ENCODE results near the gene ASTN2.

Gene ASTN2

GRCh38 chr9:116661037-116661954 lies 753.6 kb downstream of the ASTN2 start:
- no peak for DNase-seq (ENCODE audit: low read depth)

GRCh38 chr9:116658265-116658664 lies 756.6 kb downstream of the ASTN2 start:
- no peak for DNase-seq (ENCODE audit: low read depth)

DNA sequence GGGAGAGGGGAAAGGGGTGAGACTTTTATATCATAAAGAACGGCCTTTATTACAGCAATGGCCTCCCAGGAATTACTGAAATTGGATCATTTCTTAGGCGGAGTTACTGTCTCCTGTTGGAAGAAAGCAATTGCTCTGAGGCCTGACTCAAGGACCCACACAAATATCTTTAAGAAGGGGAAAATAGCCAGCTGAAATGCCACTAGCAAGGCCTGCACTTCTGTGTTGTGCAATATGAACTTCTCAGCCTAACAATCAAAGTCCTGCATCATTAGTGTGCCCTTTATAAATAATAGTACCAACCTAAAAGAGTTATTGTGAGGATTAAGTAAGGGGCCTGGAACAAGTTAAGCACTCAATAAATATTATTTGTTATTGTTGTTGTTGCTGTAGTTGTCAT lies 757.9 kb downstream of the ASTN2 start:
- no peak for DNase-seq (ENCODE audit: low read depth)

- DNase-seq (ENCODE audit: low read depth), result no peak
Measured at GRCh38 chr9:116656501-116656971, 758.3 kb downstream of the ASTN2 start.

DNA sequence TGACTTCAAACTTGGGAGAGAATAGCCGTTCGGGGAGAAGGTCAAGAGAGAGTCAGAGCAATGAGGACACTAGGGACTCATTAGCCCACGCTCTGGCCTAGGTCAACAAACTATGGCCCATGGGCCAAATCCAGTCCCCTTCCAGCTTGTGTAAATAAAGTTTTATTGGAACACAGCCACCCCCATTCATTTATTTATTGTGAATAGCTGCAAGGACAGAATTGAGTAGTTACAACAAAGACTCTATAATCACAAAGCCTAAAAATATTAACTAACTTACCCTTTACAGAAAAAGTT lies 760.9 kb downstream of the ASTN2 start:
- no peak for DNase-seq (ENCODE audit: low read depth)

- no peak for DNase-seq (ENCODE audit: low read depth)
Measured at GRCh38 chr9:116653348-116654058, 761.4 kb downstream of the ASTN2 start.

DNA sequence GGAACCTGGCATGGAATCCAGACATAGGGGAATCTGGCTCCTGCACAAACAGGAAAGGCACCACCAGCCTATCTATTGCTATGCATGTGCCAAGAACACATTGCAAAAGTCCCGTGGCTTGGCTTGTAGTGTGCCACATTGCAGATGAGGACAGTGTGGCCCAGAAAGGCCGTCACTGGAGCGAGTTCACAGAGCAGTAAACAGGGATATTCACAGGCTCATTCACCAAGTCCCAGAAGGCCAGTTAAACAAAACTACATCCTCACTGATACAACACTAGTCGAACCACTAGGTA lies 767.4 kb downstream of the ASTN2 start:
- DNase-seq (ENCODE audit: low read depth), result no peak

- DNase-seq (ENCODE audit: low read depth), result no peak
Measured at GRCh38 chr9:116646661-116647514, 768.0 kb downstream of the ASTN2 start.

DNA sequence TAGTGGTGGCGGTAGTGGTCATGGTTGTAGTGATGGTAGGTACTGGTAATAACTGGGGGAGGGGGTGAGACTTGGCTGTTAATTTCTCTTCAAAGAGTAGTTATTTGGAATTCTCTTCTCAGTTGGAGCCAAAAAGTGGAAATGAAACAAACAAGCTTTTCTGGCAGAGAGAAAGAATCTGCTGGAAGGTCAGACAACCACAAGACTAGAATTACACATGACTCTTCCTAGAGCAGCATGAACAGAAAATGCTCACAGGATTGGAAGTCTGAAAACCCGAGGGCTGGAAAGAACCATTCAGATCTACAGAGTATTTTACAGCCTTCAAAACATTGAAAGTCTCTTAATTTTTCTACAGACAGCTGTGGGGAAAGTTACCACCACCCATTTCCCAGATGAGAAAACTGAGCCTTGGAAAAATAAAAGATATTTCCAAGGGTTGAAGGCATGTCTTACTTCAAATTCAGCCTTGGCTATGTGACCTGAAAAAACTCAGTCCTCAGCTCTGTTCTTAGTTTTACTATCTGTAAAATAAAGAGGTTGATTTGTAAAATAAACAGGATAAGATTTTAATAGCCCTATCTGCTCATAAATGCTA lies 770.7 kb downstream of the ASTN2 start:
- DNase-seq (ENCODE audit: low read depth), result no peak

DNA sequence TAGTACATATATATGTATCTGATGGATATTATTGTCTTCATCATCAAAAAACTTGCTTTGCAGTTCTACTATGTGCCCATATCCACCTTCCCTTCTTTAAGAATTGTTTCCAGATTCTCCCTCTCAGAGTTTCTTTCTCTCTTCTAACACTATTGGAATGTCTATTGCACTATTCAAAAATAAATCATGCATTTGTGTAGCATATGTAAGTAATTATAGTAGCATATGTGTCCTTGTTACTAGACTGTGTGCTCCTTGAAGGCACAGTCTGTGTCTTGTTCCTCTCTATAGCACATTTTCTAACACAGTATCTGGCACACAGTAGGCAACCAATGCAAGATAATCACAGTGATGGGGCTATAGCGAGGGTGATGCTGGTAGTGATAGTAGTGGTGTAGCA lies 771.2 kb downstream of the ASTN2 start:
- DNase-seq (ENCODE audit: low read depth), result no peak

DNA sequence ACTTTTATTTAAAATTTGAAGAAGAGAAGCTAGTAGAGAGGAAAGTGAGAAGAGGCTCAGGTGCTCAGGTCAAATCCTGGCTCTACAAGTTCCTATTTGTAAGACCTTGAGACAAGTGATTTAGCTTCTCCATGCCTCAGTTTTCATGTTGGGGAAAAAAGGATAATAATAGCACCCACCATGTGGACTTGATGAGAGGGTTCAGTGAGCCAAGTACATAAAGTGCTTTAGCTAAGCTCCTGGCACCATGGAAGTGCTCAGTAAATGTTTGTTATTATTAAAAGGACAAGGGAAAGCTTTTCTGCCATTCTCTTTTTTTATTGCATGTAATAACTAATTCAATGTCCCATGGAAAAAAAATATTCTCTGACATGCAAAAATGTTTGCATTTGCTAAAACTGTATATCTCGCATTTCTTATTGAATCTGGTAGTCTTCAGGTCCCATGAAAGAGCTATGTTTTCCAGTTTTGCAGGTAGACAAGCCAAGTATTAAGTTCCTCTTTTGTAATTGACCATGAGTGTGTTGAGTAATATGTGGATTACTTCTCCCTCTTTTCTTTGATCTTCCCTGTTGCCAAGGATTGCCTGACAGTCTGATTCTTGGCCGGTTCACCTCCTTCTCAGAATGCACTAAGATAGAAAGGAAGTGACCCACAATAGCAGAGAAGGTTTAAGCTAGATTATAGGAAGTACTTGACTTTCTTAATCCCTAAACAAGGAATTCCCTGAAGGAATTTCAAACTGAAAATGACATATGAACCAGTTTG lies 773.4 kb downstream of the ASTN2 start:
- no peak for DNase-seq (ENCODE audit: low read depth)

DNA sequence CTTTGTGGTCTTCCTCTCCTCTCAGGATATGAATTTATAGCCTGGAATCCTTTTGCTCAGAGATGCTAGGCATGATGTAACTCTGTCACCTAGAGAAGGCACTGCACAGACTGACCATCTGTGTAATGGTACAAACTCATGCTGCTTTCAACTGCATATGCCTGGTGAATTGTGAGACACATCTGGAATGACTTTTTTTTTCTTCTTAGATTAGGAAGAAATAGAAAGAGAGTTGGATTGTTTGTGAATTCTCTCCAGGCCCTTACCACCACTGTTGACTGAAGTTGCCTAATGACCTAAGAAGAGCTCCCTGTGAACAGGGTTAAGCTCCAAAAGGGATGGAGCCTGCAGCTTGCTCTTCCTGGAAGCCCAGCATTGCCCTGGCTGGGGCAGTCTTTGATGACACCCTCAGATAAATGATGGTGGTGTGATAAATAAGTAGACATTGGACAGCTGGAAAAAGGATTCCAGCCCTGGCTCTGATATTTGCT lies 775.6 kb downstream of the ASTN2 start:
- no peak for DNase-seq (ENCODE audit: low read depth)

DNA sequence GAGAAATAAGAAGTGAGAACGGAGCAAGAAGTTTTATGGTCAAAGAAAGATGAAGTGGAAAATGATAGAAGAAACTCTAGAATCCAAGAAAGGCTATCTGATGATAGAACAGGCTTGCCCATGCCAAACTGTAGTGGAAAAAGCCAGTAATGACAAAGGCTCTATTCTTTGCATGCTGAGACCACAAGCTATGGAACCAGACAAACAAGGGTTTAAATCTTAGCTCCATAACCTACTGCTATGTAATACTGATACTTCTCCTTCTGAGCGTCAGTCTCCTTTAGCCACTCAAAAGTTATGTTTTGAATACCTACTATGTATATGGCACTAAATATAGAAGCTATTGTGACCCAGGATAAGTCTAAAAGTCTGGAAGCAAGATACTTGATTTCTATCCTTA lies 778.9 kb downstream of the ASTN2 start:
- no peak for DNase-seq (ENCODE audit: low read depth)

DNA sequence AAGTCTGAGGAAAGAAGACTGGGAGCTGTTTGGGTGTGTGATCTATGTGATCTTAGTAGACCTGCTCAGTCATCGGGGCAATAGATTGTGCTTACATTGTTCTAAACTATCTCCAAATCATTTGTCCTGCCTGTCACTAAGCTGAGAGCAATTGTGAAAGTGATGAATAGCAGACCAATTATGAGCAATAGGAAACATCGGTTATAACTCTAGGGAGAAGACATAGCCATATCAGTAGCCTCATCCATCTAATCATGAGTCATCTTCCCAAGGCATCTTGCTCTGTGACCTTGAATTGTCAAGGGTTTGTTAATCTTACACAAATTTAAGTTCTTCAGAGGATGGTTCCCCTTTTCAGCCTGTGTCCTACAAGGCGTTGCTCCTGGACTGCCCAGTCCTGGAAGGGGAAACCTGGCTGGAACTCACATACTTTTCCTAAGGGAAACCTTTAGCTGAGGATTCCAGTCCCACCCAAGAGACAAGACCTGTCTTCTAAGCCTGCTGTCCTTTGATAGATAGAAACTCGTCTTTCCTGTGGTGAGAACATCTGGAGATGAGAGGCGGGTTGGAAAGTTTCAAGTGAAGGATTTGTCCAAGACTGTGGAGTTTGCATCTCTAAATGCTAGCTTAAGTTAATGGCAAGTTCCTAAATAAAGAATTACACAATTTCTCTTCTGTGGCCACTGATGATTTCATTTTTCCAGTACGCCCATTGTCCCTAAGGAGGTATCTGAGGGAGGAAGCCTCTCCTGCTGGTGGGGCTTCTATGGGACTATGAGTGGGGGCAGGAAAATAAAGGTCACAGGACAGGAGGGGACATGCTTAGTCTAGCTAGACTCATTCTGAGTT lies 781.6 kb downstream of the ASTN2 start:
- no peak for DNase-seq (ENCODE audit: low read depth)

DNA sequence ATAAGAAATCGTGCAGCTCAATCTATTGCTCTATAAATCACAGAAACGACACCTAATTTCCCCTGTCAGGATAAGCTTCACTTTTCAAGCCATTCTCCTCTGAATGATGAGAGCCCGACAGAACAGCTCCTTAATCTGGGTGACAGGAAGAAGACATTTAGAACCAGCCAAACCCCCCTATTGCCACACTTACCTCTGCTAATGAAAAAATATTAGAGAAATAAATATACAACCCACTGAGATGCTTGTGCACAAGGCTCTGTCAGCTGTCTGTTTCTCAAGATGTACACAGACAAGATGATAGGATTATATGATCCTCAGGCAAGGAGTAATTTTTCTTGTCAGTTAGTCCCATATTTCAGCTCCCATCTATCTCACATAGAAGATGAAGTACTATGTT lies 785.2 kb downstream of the ASTN2 start:
- DNase-seq (ENCODE audit: low read depth), result no peak

DNA sequence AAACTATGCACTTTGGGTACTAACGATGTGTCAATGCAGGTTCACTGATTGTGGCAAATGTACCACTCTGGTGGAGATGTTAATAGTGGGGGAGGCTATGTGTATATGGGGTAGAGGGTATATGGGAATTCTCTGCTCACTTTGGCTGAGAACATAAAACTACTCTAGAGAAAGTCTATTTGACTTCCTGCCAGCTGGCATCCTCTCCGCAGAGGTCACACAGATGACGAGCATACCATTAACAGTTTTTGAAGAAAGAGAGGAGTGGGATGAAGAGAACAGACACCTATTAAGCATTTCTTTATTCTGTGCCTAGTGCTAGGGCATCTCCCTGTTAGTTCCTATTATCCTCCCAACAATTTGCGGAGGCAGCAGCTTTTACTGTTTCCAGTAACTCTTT lies 786.1 kb downstream of the ASTN2 start:
- no peak for DNase-seq (ENCODE audit: low read depth)

DNA sequence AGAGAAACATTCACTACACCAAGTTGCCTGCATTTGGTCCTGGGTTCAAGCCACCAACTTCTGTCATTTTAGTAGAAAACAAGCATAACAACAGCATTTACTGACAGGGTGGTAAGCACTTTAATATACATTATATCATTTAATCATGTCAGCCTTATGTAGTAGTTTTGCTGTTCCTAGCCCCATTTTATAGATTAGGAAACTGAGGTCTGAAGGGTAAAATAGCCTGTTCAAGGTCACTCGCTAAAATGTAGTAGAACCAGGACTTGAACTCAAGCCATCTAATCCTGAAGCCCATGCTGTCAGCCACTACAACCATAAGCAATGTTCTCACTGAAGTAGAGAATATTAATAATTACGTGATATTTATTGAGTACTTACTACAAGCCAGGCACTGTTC lies 787.4 kb downstream of the ASTN2 start:
- DNase-seq (ENCODE audit: low read depth), result no peak

DNA sequence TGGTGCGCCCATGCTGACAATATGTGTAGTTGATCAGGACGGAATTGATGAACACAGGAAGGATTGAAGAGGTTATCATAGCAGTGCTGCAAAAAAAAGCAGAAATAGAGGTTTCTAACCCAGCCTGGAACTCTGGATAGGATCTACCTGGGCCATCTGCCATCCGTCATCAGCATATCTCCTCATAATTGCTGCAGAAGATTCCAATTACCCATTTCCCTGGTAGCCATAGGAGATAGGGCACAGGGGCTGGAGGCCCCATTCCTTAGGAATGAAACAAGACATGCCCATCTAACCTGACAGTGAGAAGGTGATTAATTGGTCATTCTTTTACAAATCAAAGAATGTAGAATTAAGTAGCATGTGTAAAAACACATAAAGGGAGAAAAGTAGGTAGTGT lies 788.1 kb downstream of the ASTN2 start:
- no peak for DNase-seq (ENCODE audit: low read depth)

DNA sequence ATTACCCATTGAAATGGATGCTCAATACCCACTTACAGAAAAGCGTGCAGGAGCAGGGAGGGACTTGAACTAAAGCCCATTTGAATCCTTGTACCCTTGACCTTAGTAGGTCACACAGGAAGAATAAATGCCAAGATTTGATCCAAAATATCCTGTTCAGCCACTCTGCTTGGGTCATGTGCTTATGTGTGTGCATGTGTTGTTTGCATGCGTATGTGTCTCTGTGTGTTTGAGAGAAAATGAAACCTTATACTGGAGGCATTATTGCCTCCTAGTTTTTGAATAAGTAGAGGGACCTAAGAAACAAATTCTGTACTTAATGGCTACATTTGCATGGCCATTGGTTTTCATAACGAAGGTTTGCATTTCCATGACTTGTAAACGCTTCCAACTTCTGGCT lies 791.1 kb downstream of the ASTN2 start:
- DNase-seq (ENCODE audit: low read depth), result no peak

DNA sequence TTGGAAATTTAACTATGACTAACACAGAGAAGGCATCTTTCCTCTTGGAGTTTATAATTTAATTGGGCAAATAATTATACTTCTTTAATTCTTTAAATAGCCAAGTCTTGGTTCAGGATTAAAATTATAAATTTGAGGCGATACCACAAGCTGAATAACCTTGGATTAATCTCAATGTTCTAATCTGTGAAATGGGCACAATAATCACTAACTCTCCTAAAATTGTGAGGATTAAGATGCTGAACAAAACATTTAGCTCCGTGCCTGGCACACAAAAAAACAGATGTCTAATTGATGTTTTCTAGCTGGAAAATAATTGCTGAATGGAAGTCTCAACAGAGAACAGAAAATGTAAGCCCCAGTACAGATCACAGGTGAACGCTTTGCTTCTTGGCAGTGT lies 797.5 kb downstream of the ASTN2 start:
- no peak for DNase-seq (ENCODE audit: low read depth)

All from stimulated activated CD8-positive, alpha-beta memory T cell treated with anti-CD3 and anti-CD28 coated beads, Interleukin-4, amount 100 ng/mL, for 24 hours (primary cell).